Measurements from ENCODE around the gene MYOM3. TPM values are rescaled to one million over a fixed set of nuclear protein-coding genes. Genes with fewer than 3 reads are reported as not detected.

The MYOM3 gene
- total and polyA plus RNA-seq, 2 of the 4 experiments (the other 2 are of a cell fraction) = 0.03 TPM; not detected in 1

GRCh38 chr1:24062221-24062620 is 49.7 kb downstream of the MYOM3 start:
- Histone ChIP-seq H2BK5ac (ENCODE audit: low read depth, low read length, poor library complexity, severe bottlenecking) (no peak overlapping the region), H3K56ac (ENCODE audit: extremely low read depth, insufficient read depth, low read length) (no peak overlapping the region), H2AK9ac (replicated peaks; ENCODE audit: low read depth, low read length, poor library complexity) (no peak overlapping the region), H2AK5ac (ENCODE audit: low read depth, low read length) (no peak overlapping the region), H3K4me3 (ENCODE audit: insufficient read depth, low read depth, low read length) (no peak overlapping the region), H3K4me1 (ENCODE audit: control insufficient read depth, insufficient read depth, low read length) (no peaks in the 10 kb centered on the region), H3K9me3 (ENCODE audit: control insufficient read depth, insufficient read depth, low read length) (peaks cover 9% of the 10 kb centered on the region), H4K5ac (ENCODE audit: low read depth, low read length) (no peak overlapping the region), H3K27ac (ENCODE audit: insufficient read depth, low read length) (no peak overlapping the region), H3K14ac (replicated peaks; ENCODE audit: low read depth, low read length) (no peak overlapping the region), H2BK120ac (ENCODE audit: low read depth, low read length) (no peak overlapping the region), H3K9me1 (ENCODE audit: insufficient read depth, low read length) (no peaks in the 10 kb centered on the region), H3K18ac (ENCODE audit: low read depth, low read length) (no peak overlapping the region), H2BK15ac (ENCODE audit: low read depth, low read length) (no peak overlapping the region), H3K79me1 (ENCODE audit: low read depth in 1 of 2, low read length in 2 of 2) (no peaks in the 10 kb centered on the region), H2AFZ (replicated peaks; ENCODE audit: low read length, poor library complexity) (no peak overlapping the region), H3K4ac (ENCODE audit: low read depth, low read length) (no peak overlapping the region), H2BK20ac (ENCODE audit: low read depth, low read length) (no peak overlapping the region), H3K27me3 (ENCODE audit: control insufficient read depth, insufficient read depth, low read length) (peaks cover 56% of the 10 kb centered on the region), H4K8ac (ENCODE audit: low read depth in 2 of 2, low read length in 2 of 2) (no peak overlapping the region), H3K4me2 (ENCODE audit: low read depth, low read length) (no peak overlapping the region), H4K91ac (ENCODE audit: insufficient read depth, low read depth, low read length) (no peak overlapping the region), H3K23ac (ENCODE audit: low read depth, low read length) (no peak overlapping the region), H3K9ac (ENCODE audit: low read depth, low read length) (no peak overlapping the region), H4K20me1 (ENCODE audit: insufficient read depth, low read length) (no peaks in the 10 kb centered on the region), H3K36me3 (ENCODE audit: control insufficient read depth, insufficient read depth, low read length) (no peaks in the 10 kb centered on the region)
- in situ Hi-C loops (cut with MboI; ENCODE audit: low sequenced_read_pairs) (no loop called here), intact Hi-C loops (cut with micrococcal nuclease) (no loop called here), dilution Hi-C loops (cut with HindIII; ENCODE audit: low sequenced_read_pairs, unreplicated experiment) (no loop called here)
- no peak for DNase-seq
- ATAC-seq (ENCODE audit: low read depth) = no peak
- TF ChIP-seq USF2 (IDR thresholded peaks at IDR 0.05; ENCODE audit: low read depth, low read length) (no peak), FOS (IDR thresholded peaks at IDR 0.05; ENCODE audit: low read depth, low read length) (no peak), BHLHE40 (IDR thresholded peaks at IDR 0.05; ENCODE audit: low read depth, low read length) (no peak), NFE2L2 (IDR thresholded peaks at IDR 0.05; ENCODE audit: low read depth, low read length) (no peak), SMC3 (IDR thresholded peaks at IDR 0.05; ENCODE audit: low read depth, low read length) (no peak), CHD1 (IDR thresholded peaks at IDR 0.05; ENCODE audit: low read depth, low read length) (no peak), MAZ (IDR thresholded peaks at IDR 0.05; ENCODE audit: borderline replicate concordance, low read depth, low read length) (no peak), RFX5 (IDR thresholded peaks at IDR 0.05; ENCODE audit: low read depth, low read length) (no peak), RAD21 (IDR thresholded peaks at IDR 0.05; ENCODE audit: low read length) (no peak), POLR2A (IDR thresholded peaks at IDR 0.05; ENCODE audit: low read depth, low read length) (no peak), RCOR1 (IDR thresholded peaks at IDR 0.05; ENCODE audit: insufficient replicate concordance, low read length) (no peak)
- ChIA-PET CTCF (no interaction called here), POLR2A (ENCODE audit: unreplicated experiment) (no interaction called here)
- no TSS peak for BruUV-seq (replicated peaks)
- no CpG with 5 or more reads among the region's 2 CpGs for WGBS, 2 experiments (ENCODE audit: extremely low coverage in 2 of 2, insufficient read length in 1 of 2)
